ENCODE results near the gene ANKS1A. TPM values are rescaled to one million over a fixed set of nuclear protein-coding genes. Genes with fewer than 3 reads are reported as not detected.

The ANKS1A gene
- polyA plus RNA-seq, 2 of the 4 experiments (the other 2 are of a cell fraction), result 3.6 to 5.9 TPM

GRCh38 chr6:35080821-35081425, 191.9 kb downstream of the ANKS1A start:
- H3K9me3 ChIP-seq, result no peaks in the 10 kb centered on the region
- no peak overlapping the region for H3K4me2 ChIP-seq
- ChIA-PET POLR2A (no interaction called here), CTCF (no interaction called here)
- no peak; a peak in 1 of 6 replicates for ATAC-seq
- no peaks in the 10 kb centered on the region for H3K4me1 ChIP-seq
- FAIRE-seq, result no peak
- DNase-seq (ENCODE audit: low read depth in 1 of 2, low spot score in 1 of 2), result no peak
- H3K27ac ChIP-seq, result no peak overlapping the region
- 85% methylated on average over 4 of the region's 21 CpGs for WGBS (ENCODE audit: missing lambda C conversion rate)
- no peak overlapping the region for H3K4me3 ChIP-seq
- TF ChIP-seq NR3C1 (IDR thresholded peaks at IDR 0.05) (no peak), HEYL (CRISPR knock-in tag; IDR thresholded peaks at IDR 0.05) (no peak), JUNB (IDR thresholded peaks at IDR 0.05) (no peak), CBX2 (IDR thresholded peaks at IDR 0.05; ENCODE audit: borderline replicate concordance, low read depth) (no peak)
- TF ChIP-seq, protein P1, sequence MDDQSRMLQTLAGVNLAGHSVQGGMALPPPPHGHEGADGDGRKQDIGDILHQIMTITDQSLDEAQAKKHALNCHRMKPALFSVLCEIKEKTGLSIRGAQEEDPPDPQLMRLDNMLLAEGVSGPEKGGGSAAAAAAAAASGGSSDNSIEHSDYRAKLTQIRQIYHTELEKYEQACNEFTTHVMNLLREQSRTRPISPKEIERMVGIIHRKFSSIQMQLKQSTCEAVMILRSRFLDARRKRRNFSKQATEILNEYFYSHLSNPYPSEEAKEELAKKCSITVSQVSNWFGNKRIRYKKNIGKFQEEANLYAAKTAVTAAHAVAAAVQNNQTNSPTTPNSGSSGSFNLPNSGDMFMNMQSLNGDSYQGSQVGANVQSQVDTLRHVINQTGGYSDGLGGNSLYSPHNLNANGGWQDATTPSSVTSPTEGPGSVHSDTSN (IDR thresholded peaks at IDR 0.05), result no peak

GRCh38 chr6:35081426-35081851, 192.4 kb downstream of the ANKS1A start:
- Histone ChIP-seq H3K4me2 (no peak overlapping the region), H3K27ac (no peak overlapping the region), H3K4me1 (no peaks in the 10 kb centered on the region), H3K9me3 (no peaks in the 10 kb centered on the region), H3K4me3 (no peak overlapping the region)
- no peak for TF ChIP-seq ATOH8 (CRISPR knock-in tag; IDR thresholded peaks at IDR 0.05; ENCODE audit: low read depth)
- no peak for TF ChIP-seq CEBPB (IDR thresholded peaks at IDR 0.05)
- TF ChIP-seq, protein P2, sequence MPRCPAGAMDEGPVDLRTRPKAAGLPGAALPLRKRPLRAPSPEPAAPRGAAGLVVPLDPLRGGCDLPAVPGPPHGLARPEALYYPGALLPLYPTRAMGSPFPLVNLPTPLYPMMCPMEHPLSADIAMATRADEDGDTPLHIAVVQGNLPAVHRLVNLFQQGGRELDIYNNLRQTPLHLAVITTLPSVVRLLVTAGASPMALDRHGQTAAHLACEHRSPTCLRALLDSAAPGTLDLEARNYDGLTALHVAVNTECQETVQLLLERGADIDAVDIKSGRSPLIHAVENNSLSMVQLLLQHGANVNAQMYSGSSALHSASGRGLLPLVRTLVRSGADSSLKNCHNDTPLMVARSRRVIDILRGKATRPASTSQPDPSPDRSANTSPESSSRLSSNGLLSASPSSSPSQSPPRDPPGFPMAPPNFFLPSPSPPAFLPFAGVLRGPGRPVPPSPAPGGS (IDR thresholded peaks at IDR 0.05), result no peak
- TF ChIP-seq NFE2L2 (conservative IDR thresholded peaks at IDR 0.05; ENCODE audit: low read length), result no peak
- TF ChIP-seq MAFK (IDR thresholded peaks at IDR 0.05; ENCODE audit: partially characterized antibody), result no peak
- TF ChIP-seq FOSL2 (IDR thresholded peaks at IDR 0.05), result no peak
- TF ChIP-seq FOSL2 (CRISPR knock-in tag; IDR thresholded peaks at IDR 0.05), result no peak
- ATAC-seq, result no peak
- POLR2A ChIA-PET, result no interaction called here
- CTCF ChIA-PET, result interaction anchor here (1.0 kb wide), 1 partner anchor 17 kb away, joined by 3 read pairs; no protein-coding TSS in a partner anchor
- no peak for DNase-seq (ENCODE audit: low read depth in 1 of 2, low spot score in 1 of 2)
- 79% methylated on average over 13 of the region's 13 CpGs for WGBS (ENCODE audit: missing lambda C conversion rate)
- no peak for FAIRE-seq

- ATAC-seq (no peak), FAIRE-seq (no peak), DNase-seq (ENCODE audit: low read depth in 1 of 2, low spot score in 1 of 2) (no peak)
- WGBS (ENCODE audit: missing lambda C conversion rate), result 85% methylated on average over 16 of the region's 19 CpGs
- no peak overlapping the region for H3K4me2 ChIP-seq
- POLR2A ChIA-PET, result no interaction called here
- TF ChIP-seq HEYL (CRISPR knock-in tag; IDR thresholded peaks at IDR 0.05) (no peak), ZSCAN20 (CRISPR knock-in tag; IDR thresholded peaks at IDR 0.05) (no peak), MAFK (IDR thresholded peaks at IDR 0.05; ENCODE audit: partially characterized antibody) (no peak), TP53 (CRISPR knock-in tag; IDR thresholded peaks at IDR 0.05) (no peak), HDAC2 (IDR thresholded peaks at IDR 0.05) (no peak), EHMT2 (IDR thresholded peaks at IDR 0.05; ENCODE audit: low read depth) (no peak), RFX5 (IDR thresholded peaks at IDR 0.05) (no peak), FOXS1 (CRISPR knock-in tag; IDR thresholded peaks at IDR 0.05) (no peak)
- TF ChIP-seq, protein P3, sequence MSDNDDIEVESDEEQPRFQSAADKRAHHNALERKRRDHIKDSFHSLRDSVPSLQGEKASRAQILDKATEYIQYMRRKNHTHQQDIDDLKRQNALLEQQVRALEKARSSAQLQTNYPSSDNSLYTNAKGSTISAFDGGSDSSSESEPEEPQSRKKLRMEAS (IDR thresholded peaks at IDR 0.05), result no peak
- no peaks in the 10 kb centered on the region for H3K9me3 ChIP-seq
- CTCF ChIA-PET, result interaction anchor here (1.0 kb wide), 1 partner anchor 17 kb away, joined by 3 read pairs; no protein-coding TSS in a partner anchor
- no peak overlapping the region for H3K27ac ChIP-seq
- H3K4me1 ChIP-seq, result no peaks in the 10 kb centered on the region
- no peak overlapping the region for H3K4me3 ChIP-seq
Measured at GRCh38 chr6:35082046-35082732, 193.1 kb downstream of the ANKS1A start.

Measured in A549 (cell line).